Ecto neural progenitor cell (in vitro differentiated cells): ENCODE results near the gene MAD1L1.

Source experiments
- DNase-seq: peaks from one replicate; pipeline ENCODE4 v3.0.0-alpha.2; 2018; ENCODE audit warnings: low spot score

Gene MAD1L1

DNA sequence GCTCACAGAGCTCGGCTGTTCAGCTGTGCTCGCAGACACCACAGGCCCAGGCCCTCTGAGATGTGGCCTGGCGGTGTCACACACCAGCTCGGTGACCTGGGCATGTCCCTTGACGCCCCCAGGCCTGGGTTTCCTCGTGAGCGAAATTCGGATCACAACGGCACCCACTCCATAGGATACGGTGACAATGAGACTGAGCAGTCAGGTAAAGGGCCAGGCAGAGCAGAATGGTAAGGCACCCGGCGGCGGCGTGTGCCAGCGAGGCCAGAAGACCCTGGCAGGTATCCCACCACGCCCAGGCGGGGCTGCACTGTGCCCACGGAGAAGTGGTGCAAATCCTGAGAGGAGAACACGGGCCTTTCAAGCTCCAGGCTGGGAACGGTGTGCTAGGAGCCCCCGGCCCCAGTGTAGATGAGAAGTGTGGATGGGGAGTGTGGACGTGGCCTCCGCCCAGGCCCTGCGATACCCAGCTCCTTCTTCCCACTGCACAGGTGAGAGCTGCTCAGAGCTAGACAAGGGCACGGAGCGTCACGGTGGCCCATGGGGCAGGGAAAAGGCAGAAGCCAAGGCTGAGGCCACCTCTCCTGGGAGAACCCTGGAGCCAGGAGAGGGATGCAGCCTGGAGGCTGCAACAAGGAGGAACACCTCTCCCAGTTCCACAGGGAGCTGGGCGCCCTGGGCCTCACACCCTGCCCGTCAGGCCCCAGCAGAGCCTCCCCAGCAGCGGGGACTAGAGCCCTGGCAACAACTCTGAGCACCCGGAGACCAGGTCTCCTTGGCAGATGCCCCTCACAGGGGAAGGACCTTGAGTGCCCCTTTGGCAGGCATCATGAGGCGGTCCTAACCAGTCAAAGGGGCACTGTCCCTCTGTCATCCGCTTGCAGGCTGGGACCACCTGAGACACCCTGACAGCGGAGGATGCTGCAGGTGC lies 219.1 kb downstream of the MAD1L1 start:
- DNase-seq, result no peak

DNA sequence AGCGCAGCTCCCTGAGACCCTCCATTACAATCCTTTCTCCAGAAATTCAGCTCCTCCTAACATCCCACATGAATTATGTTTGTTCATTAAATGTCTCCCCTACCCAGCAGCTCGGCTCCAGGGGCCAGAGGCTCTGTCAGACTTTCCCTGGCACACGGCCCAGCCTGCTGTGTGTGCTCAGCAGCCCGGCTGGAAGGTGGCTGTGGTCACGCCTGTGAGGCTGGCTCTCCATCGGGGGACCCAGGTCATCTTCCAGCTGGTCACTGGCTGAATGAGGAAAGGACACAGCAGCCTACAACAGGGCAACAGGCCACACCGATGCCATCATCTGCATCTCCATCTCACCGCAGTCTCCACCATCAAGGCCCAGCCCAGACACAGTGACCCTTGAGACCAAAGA lies 219.8 kb downstream of the MAD1L1 start:
- DNase-seq, result no peak

DNA sequence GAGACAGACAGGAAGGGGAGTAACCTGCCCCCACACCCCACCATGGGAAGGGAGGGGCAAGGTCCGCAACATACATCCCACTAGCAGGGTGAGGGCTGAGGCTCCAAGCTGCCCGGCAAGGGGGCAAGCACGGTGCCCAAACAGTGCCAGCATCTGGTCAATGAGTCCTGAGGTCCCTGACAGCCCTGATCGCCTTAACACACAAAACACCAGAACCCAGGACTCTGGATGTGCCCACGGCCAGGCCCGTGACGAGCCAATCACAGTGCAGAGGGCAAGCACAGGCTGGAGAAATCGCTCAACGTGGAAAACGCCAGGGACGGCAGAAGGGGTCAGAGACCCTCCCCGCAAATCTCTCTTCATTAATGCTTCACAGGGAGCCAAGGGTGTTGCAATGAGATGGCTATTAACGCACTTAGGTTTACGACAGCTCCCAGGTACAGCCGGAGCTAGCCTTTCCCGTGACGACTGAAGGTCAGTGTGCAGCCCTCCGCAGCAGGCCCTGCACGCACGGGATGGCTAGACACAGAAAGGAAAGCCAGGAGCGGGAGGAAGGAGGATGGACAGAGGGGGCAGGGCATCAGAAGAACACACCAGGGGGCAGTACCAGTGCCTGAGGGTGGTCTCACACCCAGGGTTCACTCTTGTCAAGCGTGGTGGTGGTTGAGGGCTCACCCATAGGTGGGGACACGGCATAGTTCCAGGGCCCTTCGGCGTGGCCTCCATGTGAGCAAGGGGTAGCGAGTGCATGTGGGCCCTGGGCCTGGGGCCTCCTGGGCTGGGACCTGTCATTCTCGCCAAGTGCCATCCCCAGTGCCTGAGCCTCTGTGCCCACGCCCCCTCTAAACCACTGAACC lies 220.5 kb downstream of the MAD1L1 start:
- no peak for DNase-seq

DNA sequence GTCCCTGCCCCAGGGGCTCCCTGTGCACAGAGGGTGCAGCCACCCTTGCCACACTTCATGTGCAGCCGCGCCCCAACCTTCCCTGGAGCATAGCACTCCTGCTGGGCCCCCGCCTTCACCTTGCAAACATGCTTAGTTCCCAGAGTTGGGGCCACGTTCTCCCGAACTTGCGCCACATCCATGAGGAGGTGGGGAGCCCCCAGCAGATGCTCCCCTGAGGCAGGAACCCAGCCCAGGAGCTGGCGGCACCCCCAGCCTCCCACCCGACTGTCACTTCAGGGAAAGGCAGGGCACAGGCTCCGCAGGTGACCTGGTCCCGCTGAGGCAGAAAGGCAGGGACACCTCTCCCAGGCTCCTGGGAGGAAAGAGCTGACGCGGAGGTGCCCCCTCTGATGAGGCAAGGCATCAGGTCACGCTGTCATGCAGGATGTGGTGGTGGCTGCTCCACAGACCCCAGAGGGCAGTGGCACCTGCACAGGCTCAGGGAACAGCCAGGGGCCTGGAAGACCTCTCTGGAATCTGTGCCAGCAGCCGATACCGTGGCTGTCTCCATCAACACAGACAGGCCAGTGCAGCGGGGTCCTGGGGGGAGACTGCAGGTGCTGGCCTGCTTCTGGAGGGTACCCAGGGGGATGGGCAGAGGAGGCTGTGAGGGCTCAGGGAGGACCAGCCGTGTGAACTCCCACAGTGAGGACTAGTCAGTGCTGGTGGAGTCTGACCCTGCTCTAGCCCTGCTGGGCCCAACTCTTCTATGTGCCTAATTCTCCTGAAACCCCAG lies 221.3 kb downstream of the MAD1L1 start:
- DNase-seq, result no peak

DNA sequence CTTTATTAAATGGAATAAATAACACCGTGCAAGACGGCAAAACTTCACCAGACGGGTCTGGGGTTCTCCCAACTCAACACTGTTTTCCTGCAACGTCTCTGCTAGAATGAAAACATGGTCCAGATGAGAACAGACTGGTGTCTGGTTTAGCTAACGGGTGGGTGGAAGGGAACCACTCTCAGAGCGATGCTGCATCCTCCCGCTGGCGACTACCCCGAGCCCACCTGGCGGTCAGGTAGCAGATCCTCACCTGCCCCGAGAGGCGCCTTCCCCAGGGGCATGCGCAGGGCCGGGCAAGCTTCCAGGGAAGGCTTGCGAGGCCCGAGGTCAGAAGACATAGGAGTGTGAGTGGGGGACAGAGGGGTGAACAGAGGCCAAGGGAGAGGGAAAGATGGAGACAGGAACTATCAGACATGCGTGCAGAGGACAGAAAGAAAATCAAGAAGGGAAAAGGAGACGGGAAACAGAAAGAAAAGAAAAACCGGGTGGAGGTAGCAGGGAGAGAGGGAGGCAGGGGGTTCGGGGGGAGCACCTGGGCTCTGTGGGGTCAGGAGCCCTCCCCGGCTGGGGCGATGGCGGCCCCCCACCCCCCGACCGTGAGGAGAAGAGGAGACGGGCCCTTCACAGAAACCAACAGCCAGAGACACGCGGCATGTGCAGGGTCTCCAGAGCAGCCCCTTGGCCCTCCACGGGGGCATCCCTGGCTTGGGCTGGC lies 222.0 kb downstream of the MAD1L1 start:
- DNase-seq, result no peak

DNA sequence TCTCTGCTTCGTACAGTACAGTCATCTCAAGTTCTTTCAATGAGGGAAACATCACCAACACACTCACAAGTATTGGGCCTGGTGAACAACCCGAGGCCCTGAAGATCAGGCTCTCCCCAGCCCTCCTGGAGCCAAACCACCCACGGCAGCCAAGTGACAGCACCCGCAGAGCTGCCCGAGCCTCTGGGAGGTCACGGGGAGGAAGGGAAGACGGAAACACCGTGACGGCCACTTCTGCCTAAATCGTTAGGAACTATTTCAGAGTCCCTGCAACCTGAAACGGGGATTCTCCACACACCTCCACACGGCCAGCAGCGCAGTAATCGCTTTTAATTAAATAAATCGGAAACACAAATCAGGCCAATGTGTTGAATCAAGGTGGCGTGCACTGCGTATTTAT lies 222.6 kb downstream of the MAD1L1 start:
- DNase-seq, result no peak

DNA sequence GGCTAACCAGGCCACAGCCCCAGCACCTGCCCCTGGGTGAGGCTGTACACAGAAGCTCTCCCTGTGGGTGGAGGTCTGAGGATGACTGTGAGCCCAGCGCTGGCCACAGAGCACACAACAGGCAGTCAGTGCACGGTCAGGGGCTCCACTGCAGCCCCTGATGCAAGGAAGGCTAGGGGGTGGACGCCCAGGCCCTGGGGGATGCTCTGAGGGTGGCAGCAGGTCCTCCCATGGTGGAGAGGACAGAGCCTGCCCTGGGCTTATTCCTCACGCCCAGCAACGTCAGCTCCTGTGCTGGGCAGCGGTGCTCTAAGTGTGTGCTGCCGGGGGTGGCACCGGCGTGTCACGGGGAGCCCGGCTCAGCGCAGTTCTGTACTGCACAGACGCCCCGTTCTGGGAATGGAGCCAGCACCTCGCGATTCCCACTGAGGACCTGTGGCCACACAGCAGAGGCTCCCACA lies 223.2 kb downstream of the MAD1L1 start:
- no peak for DNase-seq

DNA sequence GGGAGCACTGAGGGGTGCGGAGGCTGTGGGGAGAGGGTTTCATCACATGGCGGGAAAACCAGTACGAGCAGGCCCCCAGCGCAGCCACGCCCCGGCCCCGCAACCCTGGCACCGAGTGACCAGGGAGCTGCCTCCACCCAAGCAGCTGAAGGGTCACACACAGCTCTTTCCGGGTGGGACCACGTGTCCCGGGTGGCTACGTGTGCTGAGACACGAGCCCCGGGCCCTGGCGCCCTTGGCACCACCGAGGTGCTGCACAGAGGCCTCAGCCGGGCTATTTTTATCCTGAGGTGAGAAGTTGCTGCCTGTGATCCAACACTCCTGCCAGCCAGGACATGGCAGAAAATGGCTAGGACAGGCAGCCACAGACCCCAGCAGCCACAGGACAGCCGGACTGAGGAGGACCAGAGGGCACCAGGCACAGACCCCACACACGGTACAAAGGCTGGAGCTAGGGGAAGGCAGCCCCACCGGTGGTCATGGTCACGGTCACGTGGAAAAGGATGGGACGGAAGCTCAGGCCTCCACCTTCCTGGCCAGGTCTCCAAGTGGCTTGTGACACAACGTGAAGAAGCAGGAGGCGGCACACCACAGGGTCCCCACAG lies 223.7 kb downstream of the MAD1L1 start:
- no peak for DNase-seq

DNA sequence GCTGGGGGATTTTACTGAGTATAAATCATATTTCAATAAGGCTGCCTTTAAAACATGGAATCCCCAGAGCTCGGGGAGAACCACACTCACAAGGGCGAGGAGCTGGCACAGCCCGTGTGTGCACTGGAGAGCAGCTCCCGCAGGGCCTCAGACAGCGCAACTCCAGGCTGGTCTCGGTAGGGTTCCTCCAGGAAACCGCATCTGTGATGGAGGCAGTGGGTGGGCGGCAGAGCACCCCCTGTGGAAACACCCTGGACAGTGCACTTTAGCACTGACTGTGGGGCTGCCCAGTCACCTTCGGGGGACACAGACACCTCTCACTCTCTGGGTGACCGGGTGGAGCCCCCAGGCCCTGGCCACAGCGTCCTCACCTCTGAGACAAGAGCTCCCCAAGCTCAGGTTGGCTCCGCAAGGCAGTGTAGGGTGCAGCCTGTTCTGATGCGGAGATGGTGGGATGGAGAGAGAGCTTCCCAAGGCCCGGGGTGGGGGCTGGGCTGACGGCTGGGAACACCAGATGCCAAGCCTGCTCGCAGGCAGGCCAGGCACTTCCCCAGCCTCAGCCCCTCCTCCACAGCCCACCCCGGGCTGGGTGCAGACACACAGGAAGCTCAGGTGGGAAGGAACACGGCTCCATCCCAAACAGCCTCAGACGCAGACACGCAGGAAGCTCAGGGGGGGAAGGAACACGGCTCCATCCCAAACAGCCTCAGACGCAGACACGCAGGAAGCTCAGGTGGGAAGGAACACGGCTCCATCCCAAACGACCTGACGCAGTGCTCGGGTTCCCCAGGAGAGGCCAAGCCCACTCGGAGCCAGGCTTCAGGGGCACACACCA lies 224.4 kb downstream of the MAD1L1 start:
- DNase-seq, result no peak

DNA sequence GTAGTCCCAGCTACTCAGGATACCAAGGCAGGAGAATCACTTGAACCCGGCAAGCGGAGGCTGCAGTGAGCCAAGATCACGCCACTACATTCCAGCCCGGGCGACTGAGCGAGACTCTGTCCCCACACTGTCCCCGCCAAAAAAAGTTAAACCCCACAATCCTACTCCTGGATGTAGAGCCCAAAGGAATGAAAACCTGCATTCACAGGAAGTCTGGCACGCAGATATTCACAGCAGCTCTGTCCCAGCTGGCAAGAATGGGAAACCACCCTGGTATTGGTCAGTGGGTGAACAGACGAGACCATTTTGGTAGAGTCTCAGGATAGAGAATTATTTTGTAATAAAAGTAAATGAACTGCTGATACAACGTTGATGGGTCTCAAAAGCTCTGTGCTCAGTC lies 225.2 kb downstream of the MAD1L1 start:
- no peak for DNase-seq

DNA sequence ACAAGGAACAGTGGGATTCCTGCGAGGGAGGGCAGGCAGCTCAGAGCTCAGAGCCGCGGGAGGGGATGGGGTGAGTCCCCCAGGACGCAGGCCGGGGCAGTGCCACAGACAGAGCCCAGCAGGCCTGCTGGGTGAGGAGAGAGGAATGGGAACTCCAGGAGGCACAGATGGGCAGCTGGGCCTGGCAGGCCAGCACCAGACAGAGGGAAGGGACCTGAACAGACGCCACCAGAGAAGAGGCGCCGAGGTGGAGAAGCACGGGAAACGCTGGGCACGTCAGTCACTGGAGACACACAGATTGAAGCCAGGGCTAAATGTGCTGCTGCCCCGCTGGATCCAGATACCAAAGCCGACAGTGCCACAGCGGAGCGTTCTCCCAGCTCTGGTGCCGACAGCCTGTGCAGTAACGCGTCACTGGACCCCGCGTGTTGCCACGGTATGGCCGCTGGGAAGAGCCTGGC lies 225.8 kb downstream of the MAD1L1 start:
- no peak for DNase-seq

DNA sequence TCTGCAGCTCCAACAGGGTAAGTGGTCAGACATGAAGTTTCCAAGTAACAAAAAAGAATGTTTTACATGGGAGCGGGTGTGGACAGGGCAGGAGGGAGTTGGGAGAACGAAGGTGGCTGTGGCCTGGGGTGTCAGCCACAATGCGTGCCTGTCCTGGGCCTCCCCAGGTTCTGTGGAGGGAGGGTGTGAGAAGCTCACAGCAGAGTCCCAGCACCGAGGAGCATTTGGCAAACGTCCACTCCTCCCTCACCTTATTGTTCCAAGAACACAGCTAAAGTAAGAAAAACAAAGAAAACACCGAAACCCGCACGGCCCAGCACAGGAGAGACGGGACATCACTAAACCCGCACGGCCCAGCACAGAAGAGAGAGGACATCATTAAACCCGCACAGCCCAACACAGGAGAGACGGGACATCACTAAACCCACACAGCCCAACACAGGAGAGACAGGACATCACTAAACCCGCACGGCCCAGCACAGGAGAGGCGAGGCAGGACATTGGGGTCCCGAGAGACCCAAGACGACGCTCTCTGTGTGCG lies 226.4 kb downstream of the MAD1L1 start:
- DNase-seq, result no peak

DNA sequence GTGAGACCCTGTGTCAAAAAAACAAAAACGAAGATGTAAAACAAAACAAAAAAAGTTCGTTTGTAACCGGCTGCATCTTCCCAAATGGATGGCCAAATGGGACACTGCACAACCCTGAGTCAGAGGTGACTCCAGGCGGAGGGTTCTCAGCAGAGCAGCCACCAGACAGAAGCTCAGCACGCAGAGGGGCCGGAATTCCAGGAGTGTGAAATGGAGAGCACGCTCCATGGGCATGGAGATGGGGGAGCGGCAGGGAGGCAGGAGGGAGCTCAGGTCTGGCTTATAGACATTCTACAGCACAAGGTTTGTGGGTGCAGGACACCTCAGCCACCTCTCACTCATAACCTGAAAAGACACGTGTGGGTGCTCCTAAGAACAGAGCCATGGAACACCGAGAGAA lies 227.0 kb downstream of the MAD1L1 start:
- DNase-seq, result no peak

DNA sequence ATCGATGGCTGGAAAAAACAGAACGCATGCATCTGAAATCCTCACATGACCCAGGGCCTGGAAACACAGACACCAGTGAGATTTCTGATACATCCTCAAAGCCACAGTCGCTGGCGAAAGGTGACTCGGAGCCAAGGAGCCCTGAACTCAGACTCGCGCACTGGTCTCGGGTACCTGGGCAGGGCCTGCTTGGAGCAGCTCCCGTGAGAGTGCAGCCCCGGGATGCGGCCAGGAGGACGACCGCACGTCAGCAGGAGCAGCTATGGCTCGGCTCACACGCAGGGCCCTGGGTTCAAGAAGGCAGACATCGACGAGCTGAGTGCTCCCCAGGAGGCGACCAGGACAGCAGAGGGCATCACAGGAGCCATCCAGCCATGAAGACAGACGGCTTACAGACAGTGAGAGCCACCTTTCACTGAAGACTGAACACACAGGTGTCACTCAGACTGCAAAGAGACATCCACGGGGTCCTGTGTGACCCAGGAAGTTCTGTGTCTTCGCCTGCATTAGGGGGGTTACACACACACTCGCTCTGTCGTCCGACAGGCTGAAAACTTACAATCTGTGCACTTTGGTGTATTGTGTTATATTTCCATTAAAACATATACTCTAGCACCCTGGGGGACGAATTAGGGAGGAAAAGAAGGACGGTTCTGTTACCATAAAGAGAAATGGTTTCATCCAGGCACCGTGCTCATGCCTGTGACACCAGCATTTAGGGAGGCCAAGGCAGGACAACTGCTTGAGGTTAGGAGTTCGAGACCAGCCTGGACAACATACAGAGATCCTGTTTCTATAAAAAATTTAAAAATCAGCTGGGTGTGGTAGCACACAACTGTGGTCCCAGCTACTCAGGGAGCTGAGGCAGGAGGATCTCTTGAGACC lies 227.7 kb downstream of the MAD1L1 start:
- no peak for DNase-seq

DNA sequence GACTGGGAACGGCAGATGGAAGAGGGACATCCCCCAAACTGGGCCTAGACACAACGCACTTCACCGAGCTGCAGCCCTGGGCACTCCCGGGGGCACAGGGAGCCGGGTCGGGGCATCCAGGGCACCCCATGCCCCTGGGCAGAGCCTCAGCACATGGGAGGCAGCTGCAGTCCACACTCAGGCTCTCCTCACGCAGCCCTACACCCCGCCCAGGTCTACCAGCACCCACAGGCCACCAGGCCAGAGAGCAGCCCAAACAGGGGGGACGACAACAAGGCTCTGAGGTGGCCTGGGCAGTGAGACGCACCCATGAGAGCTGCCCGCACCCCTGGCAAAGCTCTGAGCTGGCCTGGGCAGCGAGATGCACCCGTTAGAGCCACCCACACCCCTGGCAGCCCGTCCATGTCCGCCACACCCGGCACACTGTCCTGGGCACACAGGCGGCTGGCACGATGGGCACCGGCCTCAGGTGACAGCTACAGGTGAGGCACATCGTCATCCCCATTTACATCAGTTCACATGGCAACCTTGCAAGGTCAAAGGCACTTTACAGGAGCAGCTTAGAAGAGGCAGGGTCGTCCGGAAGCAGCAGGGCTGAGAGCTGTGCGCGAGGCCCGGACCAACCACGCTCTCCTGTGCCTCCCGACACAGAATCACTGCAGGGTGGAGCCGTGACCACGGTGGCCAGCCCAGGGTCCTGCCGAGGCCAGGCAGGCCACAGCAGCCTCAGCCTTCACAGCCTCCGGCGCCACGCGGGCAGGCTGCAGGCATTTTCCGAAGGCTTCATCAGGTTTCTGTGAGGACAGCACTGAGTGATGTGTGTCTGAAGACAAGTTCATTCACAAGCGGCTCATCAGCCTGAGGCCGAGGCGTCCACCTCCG lies 228.6 kb downstream of the MAD1L1 start:
- no peak for DNase-seq

DNA sequence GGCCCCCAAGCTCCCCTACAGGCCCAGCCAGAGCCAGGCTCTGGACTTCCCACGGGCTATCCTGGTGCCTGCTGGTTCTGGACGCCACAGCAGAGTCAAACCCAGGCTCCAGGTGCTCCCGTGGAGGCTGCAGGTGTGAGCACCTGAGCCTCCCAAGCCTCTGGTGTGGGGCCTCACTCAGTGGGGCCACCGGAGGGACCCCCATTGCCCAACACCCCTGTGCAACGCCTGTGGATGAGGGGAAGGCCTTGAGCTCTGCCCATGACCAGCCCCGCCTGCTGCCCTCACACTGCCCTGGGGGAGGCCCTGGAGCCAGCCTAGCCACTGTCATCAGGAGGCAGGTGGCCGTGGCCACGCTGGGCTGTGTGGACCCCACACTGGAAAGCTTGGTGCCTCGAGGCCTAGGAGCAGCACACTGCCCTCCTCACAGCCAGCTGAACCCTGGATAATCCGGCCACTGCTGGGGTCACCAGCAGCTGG lies 229.3 kb downstream of the MAD1L1 start:
- no peak for DNase-seq
